Measurements from ENCODE around the gene ZNF282. TPM values are rescaled to one million over a fixed set of nuclear protein-coding genes. Genes with fewer than 3 reads are reported as not detected.

ZNF282 gene
- total RNA-seq (2022; extraction: Qiagen RNA extraction; ENCODE audit: low read depth) = 20.9 to 26.7 TPM (median 25.6 TPM) in 5 replicates

DNA sequence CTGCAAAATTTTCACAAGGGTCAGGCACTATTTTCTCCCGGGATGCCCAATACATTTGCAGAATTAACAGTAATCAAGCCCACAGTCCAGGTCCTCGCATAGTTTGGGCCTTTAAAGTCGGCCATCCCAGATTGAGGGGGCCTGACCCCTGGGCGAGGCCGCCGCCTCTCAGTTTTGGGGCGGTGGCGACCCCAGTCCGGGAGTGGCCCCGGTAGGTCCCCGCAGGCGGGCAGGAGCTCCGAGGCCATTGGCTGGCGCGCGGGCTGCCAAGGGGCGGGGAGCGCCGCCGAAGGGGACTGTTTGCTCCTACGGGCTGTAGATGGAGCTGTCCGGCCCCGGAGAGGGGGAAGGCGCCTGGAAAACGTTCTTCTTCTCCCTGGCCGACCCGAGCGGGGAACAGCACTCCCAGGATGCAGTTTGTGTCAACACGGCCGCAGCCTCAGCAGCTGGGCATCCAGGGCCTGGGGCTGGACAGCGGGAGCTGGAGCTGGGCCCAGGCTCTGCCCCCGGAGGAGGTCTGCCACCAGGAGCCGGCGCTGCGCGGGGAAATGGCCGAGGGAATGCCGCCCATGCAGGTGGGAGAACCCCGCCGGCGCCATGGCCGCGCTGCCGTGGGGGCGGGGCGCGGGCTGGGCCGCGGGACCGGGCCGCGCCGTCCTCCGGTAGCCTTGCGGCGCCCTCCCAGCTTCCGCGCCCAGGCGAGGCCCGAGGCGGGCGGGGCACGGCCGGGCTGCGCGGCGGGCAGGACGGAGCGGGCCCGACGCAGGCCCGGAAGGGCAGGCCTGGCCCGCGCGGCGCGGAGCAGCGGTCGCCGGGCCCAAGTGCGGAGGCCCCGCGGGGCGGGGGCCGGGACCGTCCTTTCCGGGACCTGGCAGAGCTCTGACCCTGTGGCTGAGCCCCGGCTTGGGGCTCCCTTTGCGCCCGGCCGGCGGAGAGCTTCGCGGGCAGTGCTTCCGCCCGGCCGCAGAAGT is at the start of gene ZNF282:
TSS of gene ZNF282 (plus strand) at position 367 of the 971 bp plus-strand sequence. CDS start at position 411, 44 bp downstream.

DNA sequence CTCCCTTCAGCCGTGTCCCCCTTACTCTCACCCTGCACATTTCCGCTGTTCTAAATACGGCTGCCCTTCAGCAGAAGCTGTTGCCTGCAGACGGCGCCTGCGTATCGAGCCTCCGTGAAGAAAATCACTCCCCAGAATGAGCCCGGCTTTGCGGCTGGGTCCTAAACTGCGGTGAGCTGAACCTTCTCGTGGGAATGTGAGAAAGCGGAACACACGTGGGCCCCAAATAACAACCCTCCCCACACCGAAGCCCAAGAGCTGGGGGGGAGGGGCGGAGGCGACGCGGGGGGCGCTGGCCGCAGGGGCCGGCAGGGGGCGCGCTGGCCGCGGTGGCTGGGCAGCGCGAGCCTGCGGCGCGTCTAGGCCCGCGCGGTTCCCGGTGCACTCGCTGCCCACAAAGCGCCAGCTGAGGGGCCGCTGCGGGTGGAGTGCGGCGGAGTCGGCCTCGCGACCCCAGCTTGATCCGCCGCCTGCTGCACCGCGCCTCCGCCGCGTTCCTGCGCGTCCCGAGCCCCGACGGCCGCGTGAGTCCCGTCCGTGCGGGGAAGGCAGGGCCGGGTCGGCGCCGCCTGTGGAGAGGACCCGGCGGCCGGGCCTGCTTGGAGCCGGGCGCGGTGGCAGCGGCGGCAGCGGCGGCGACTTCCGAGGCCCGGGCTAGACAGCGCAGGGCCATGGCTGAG is 48.1 kb upstream of the ZNF282 start, which contains the start of gene ZNF398:
TSS of gene ZNF398 (plus strand) at position 382 of the 680 bp plus-strand sequence. CDS start at position 672, 290 bp downstream.

DNA sequence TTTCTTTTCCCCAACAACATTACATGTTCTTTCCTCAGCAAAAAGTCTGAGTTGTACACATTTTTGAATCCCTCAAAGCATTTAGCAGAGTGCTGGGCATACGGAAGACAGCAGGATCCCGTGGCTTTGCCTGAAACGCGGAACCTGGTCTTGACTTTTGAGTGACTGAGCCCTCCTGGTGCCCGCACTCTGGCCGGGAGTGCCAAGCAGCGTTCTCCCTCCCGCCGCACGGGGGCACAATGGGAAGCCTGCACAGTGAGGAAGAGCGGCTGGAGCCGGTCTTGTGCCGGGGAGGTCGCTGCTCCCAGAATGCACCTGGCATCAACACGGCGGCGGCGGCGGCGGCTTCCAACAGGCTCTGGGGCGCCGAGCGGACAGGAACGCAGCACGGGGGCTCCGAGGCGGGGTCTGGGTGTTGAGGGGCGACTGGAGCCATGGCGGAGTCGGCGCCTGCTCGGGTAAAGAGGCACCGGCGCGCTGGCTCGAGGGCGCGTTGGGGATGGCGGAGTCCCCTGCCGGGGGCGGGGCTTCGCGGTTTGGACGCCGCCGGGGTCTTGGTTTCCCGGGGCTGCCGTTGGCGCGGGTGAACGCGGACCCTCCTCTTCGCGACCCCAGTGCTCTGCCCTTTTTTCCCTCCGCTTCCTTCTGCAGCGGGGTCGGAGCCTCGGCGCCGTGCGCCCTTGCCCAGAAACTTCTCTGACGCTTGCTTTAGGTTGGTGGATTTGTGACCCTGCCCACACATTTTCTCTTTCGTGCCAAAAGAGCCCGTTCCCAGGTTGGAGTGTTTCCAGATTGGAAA is 44.2 kb downstream of the ZNF282 start, which contains the start of gene ZNF212:
TSS of gene ZNF212 (plus strand) at position 307 of the 799 bp plus-strand sequence. CDS start at position 435, 128 bp downstream.

DNA sequence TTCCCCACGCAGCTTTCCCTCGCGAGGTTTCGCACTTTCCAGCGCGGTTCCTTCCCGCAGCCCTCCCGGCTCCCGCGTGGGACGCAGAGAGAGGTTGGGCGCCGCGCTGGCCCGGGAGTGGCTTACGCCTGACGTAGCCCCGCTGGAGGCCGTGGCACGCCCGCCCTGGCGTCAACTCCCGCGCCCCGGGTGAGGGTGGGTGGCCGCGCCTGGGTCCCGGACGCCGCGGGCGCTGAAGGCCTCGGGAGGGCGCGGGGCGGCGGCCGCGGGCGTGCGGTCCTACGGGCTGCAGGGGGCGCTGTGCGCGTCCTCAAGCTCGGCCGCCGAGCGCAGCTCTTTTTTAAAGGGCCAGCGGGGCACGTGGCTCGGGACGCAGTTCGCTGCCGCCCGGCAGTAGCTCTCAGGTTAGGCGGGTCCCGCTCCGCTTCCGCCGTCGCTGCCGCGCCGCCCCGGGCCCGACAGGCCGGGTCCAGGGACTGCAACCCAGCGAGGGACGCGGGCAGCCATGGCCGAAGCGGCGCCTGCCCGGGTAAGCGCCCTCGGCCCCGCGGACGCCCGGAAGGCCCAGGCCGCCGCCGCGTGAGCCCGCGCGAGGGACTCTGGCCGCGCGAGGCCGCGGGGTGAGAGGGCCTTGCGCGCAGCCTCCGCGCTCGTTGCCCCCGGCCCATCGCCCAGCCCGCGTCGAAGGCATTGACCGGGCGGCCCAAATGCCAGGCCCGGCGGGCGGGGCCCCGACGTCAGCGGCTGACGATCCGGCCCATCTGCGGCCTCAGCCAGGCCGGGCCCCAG is 66.7 kb downstream of the ZNF282 start, which contains the start of gene ZNF783:
TSS of gene ZNF783 (plus strand) at position 368 of the 789 bp plus-strand sequence. CDS start at position 506, 138 bp downstream.

Other genes with a start within 250 kb of the ZNF282 start
- gene PDIA4, start 167.0 kb upstream of the ZNF282 start, total RNA-seq (2022; extraction: Qiagen RNA extraction; ENCODE audit: low read depth) = 179 to 200 TPM (median 192 TPM) in 5 replicates
- 5.9 to 7.0 TPM (median 6.2 TPM) in 5 replicates for gene ZNF786, start 104.8 kb upstream of the ZNF282 start, total RNA-seq (2022; extraction: Qiagen RNA extraction; ENCODE audit: low read depth)
- 1.0 to 1.3 TPM (median 1.2 TPM) in 5 replicates for gene ZNF425, start 69.2 kb upstream of the ZNF282 start, total RNA-seq (2022; extraction: Qiagen RNA extraction; ENCODE audit: low read depth)
- gene ZNF398, start 48.1 kb upstream of the ZNF282 start, total RNA-seq (2022; extraction: Qiagen RNA extraction; ENCODE audit: low read depth) = 9.2 to 10.4 TPM (median 10.0 TPM) in 5 replicates
- gene ZNF212, start 44.1 kb downstream of the ZNF282 start, total RNA-seq (2022; extraction: Qiagen RNA extraction; ENCODE audit: low read depth) = 11.5 to 15.0 TPM (median 12.8 TPM) in 5 replicates
- 5.6 to 7.6 TPM (median 6.5 TPM) in 5 replicates for gene ZNF783, start 66.7 kb downstream of the ZNF282 start, total RNA-seq (2022; extraction: Qiagen RNA extraction; ENCODE audit: low read depth)

All from A549 treated with DMSO at 1 μM for 4 hours (cell line).